ENCODE results near the gene AP1M1. TPM values are rescaled to one million over a fixed set of nuclear protein-coding genes. Genes with fewer than 3 reads are reported as not detected.

The AP1M1 gene
- total RNA-seq, 4 donors from 2014 or later = 92.8 to 144 (median 109) TPM

DNA sequence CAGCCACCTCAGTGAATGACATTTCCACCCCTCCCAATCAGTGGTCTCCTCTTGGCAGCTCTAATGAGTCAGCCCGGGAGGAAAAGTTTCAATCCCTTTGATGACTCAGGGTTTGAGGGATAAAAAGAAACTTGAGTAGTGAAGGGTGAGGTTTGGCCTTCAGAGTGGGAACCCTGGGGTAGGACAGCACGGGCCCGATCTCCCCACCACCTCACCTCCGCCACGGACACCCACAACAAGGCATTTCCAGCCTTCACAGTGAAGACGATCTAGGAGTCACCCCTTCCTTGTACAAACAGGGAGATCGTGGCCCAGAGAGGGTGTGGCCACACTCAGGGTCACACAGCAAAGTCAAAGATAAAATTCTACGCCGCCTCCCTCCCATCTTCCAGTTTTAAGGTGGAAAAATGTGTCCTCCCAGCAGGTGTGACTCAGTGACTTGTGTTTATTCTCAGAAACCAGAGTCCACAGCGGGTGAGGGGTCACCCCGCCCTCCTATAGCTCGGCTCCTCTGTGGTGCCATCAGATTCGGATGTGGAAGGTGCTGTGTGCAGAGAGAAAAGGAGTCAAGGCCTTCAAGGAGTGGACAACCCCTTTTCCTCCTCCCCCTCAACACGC, 36.7 kb upstream of the AP1M1 start:
- Histone ChIP-seq H3K36me3 (no peaks in the 10 kb centered on the region), H3K9me3 (no peaks in the 10 kb centered on the region), H3K27me3 (no peaks in the 10 kb centered on the region), H3K4me1 (no peaks in the 10 kb centered on the region), H3K4me3 (no peak overlapping the region), H3K27ac (no peak overlapping the region)
- TF ChIP-seq POLR2A (IDR thresholded peaks at IDR 0.05) (no peak), EP300 (IDR thresholded peaks at IDR 0.05) (no peak)
- TF ChIP-seq, protein P1, sequence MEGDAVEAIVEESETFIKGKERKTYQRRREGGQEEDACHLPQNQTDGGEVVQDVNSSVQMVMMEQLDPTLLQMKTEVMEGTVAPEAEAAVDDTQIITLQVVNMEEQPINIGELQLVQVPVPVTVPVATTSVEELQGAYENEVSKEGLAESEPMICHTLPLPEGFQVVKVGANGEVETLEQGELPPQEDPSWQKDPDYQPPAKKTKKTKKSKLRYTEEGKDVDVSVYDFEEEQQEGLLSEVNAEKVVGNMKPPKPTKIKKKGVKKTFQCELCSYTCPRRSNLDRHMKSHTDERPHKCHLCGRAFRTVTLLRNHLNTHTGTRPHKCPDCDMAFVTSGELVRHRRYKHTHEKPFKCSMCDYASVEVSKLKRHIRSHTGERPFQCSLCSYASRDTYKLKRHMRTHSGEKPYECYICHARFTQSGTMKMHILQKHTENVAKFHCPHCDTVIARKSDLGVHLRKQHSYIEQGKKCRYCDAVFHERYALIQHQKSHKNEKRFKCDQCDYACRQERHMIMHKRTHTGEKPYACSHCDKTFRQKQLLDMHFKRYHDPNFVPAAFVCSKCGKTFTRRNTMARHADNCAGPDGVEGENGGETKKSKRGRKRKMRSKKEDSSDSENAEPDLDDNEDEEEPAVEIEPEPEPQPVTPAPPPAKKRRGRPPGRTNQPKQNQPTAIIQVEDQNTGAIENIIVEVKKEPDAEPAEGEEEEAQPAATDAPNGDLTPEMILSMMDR (IDR thresholded peaks at IDR 0.05) = no peak
- DNase-seq (ENCODE audit: low spot score in 2 of 2) = no peak
- whole genome bisulfite sequencing, 2 donors = 67 to 74% methylated on average over 14 of the region's 14 CpGs

DNA sequence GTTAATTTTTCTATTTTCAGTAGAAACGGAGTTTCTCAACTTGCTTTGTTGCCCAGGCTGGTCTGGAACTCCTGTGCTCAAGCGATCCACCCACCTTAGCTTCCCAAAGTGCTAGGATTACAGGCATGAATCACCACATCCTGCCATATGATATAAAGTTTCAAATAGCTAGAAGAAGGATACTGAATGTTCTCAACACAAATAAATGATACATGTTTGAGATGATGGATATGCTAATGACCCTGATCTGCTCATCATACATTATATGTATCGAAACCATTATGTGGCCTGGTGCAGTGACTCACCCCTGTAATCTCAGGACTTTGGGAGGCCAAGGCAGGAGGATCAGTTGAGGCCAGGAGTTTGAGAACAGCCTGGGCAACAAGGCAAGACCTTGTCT, 35.9 kb upstream of the AP1M1 start:
- Histone ChIP-seq H3K9me3 (no peaks in the 10 kb centered on the region), H3K4me1 (no peaks in the 10 kb centered on the region), H3K27ac (no peak overlapping the region), H3K4me3 (no peak overlapping the region), H3K36me3 (no peaks in the 10 kb centered on the region), H3K27me3 (no peaks in the 10 kb centered on the region)
- no peak for DNase-seq (ENCODE audit: low spot score in 2 of 2)
- 82 to 85% methylated on average over 3 of the region's 3 CpGs for WGBS, 2 donors
- TF ChIP-seq POLR2A (IDR thresholded peaks at IDR 0.05) = no peak
- no peak for TF ChIP-seq EP300 (IDR thresholded peaks at IDR 0.05)
- TF ChIP-seq, protein P1 (IDR thresholded peaks at IDR 0.05) = no peak

GRCh38 chr19:16164222-16164890, 33.4 kb upstream of the AP1M1 start:
- Histone ChIP-seq H3K4me3 (no peak overlapping the region), H3K9me3 (no peaks in the 10 kb centered on the region), H3K4me1 (no peaks in the 10 kb centered on the region), H3K36me3 (no peaks in the 10 kb centered on the region), H3K27ac (no peak overlapping the region), H3K27me3 (no peaks in the 10 kb centered on the region)
- no peak for DNase-seq (ENCODE audit: low spot score in 2 of 2)
- WGBS, 2 donors = 85 to 90% methylated on average over 13 of the region's 13 CpGs
- TF ChIP-seq EP300 (IDR thresholded peaks at IDR 0.05) (no peak), POLR2A (IDR thresholded peaks at IDR 0.05) (no peak)
- TF ChIP-seq, protein P1 (IDR thresholded peaks at IDR 0.05) = no peak

DNA sequence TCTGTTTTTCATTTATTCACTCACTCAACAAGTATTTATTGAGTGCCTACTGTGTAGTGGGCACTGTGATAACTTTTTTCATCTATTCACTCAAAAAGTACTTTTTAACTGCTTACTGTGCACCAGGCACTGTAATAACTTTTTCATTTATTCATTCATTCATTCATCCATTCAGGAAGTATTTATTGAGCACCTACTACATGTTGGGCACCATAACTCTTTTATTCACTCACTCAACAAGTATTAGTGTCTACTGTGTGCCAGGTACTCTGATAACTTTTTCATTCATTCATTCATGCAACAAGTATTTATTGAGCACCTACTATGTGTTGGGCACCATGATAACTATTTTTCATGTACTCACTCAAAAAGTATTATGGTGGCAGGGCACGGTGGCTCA, 31.3 kb upstream of the AP1M1 start:
- H3K27me3 ChIP-seq = no peaks in the 10 kb centered on the region
- no peaks in the 10 kb centered on the region for H3K36me3 ChIP-seq
- H3K4me3 ChIP-seq = no peak overlapping the region
- 81 to 85% methylated on average over 1 of the region's 1 CpG for WGBS, 2 donors
- H3K27ac ChIP-seq = no peak overlapping the region
- TF ChIP-seq POLR2A (IDR thresholded peaks at IDR 0.05) (no peak), EP300 (IDR thresholded peaks at IDR 0.05) (no peak)
- TF ChIP-seq, protein P1 (IDR thresholded peaks at IDR 0.05) = no peak
- DNase-seq (ENCODE audit: low spot score in 2 of 2) = no peak
- no peaks in the 10 kb centered on the region for H3K4me1 ChIP-seq
- H3K9me3 ChIP-seq = no peaks in the 10 kb centered on the region

GRCh38 chr19:16167055-16167454, 30.7 kb upstream of the AP1M1 start:
- Histone ChIP-seq H3K4me1 (no peaks in the 10 kb centered on the region), H3K27ac (no peak overlapping the region), H3K4me3 (no peak overlapping the region), H3K9me3 (no peaks in the 10 kb centered on the region), H3K27me3 (no peaks in the 10 kb centered on the region), H3K36me3 (no peaks in the 10 kb centered on the region)
- no peak for DNase-seq (ENCODE audit: low spot score in 2 of 2)
- TF ChIP-seq, protein P1 (IDR thresholded peaks at IDR 0.05) = no peak
- no peak for TF ChIP-seq EP300 (IDR thresholded peaks at IDR 0.05)
- no peak for TF ChIP-seq POLR2A (IDR thresholded peaks at IDR 0.05)
- 74 to 76% methylated on average over 5 of the region's 5 CpGs for WGBS, 2 donors

Measured in tibial nerve (tissue), 4 donors.